GM21360 (cell line): Measurements from ENCODE around the gene GPRASP3.
"Not testable (repeated sequence)": the region's sequence is repeated elsewhere in the genome, so short reads cannot be mapped to it uniquely, and the experiment has no call there.

ENCODE experiments used
- ATAC-seq: cut with Tn5 transposase; IDR thresholded peaks from one replicate; pipeline ENCODE4 v1.9.1; 2021; ENCODE audit warnings: mild to moderate bottlenecking, moderate library complexity; ENCODE audit not compliant: unreplicated experiment

GPRASP3 gene, protein sequence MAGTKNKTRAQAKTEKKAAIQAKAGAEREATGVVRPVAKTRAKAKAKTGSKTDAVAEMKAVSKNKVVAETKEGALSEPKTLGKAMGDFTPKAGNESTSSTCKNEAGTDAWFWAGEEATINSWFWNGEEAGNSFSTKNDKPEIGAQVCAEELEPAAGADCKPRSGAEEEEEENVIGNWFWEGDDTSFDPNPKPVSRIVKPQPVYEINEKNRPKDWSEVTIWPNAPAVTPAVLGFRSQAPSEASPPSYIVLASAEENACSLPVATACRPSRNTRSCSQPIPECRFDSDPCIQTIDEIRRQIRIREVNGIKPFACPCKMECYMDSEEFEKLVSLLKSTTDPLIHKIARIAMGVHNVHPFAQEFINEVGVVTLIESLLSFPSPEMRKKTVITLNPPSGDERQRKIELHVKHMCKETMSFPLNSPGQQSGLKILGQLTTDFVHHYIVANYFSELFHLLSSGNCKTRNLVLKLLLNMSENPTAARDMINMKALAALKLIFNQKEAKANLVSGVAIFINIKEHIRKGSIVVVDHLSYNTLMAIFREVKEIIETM

DNA sequence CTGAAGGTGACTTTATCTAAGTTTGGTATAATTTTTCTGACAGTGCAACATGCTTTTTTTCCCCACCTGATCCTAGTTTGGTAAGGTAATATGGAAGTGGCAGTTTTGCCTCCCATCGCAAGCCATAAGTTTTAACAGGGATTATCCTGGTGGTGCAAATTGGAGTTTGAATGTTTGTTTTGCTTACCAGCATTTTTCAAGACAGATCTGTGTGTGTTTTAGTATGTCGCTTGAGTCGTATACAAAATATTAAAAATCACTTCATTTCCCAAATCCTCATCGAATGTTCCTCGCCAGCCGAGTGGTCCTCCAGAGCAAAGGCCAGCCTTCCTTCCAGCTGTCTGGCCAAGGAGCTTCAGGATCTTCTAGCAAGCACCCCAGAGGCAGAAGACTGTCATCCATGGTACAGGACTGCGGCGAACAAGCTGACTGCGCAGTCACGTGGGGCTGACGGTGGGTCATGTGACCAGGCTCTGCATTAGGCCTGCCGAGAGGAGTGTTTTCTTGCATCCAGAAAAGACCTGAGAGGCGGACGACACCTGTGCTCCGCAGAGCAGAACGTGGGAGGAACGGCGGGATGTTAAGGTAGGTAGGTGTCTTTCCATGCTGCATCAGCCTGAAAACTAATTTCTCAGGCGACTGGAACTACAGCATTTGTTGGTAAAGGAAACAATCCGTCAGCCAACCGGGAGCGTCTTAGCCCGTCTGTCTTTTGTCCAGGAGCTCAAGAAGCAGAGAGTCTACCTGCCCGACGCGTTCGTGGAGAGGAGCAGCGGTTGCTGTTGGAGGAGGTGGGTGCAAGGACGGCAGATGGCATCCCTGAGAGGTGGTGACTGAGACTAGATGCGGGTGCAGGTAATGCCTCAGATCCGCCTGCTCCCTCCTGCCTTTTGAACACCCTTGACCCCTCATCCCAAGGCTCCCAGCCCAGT lies at the start of gene GPRASP3:
GPRASP3 (plus strand) TSS at position 507 of the 932 bp plus-strand sequence. CDS start 28,253 bp downstream, outside the sequence.
- peak; percentile 97 for ATAC-seq

- ATAC-seq: no peak
Measured at GRCh38 chrX:102672856-102673255, 47.7 kb upstream of the GPRASP3 start.

DNA sequence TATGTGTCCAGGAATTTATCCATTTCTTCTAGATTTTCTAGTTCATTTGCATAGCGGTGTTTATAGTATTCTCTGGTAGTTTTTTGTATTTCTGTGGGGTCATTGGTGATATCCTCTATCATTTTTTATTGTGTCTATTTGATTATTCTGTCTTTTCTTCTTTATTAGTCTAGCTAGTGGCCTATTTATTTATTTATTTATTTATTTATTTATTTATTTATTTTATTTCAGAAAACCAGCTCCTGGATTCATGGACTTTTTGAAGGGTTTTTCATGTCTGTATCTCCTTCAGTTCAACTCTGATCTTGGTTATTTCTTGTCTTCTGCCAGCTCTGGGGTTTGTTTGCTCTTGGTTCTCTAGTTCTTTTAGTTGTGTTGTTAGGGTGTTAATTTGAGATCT lies 43.1 kb upstream of the GPRASP3 start:
- not testable (repeated sequence) for ATAC-seq

GRCh38 chrX:102684772-102685520 lies 35.6 kb upstream of the GPRASP3 start:
- ATAC-seq: no peak

- no peak for ATAC-seq
Measured at GRCh38 chrX:102694749-102695148, 25.8 kb upstream of the GPRASP3 start.

GRCh38 chrX:102696306-102696705 lies 24.2 kb upstream of the GPRASP3 start:
- ATAC-seq: no peak

GRCh38 chrX:102697494-102697893 lies 23.0 kb upstream of the GPRASP3 start:
- no peak for ATAC-seq

DNA sequence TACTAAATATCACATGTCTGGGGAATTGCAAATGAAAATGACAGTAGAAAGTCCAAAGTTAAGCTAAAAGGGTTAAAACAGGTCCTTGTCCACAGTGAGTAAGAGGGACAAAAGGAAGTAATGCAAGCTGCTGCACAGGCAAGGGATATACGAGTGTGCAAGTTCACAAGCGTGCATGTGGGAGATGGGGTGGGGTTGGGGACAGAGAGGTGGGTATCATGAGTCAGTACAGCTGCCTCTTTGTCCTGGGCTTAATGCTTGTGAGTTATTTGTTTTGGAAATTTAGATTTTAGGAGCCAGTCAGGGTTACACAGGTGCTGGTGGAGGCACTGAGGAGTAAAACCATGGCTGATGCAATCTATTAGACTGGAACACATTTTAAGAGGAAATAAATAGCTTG lies 11.6 kb upstream of the GPRASP3 start:
- no peak for ATAC-seq

DNA sequence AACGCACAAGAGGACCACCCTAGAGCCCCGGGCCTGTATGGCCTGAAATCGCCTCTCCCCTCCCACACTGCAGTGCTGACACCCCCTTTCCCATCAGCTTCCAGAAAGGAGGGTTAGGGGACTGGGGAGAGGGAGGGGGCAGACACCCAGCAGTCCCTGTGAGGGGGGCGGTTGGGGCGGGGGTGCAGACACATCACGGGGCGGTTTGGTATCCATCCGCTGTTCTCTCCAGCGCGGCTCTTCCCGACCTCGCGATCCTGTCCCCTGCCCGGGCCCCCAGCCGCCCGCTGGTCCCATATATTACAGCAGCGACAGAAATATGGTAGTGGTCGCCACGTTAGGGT lies 8.7 kb upstream of the GPRASP3 start:
- no peak for ATAC-seq

- no peak for ATAC-seq
Measured at GRCh38 chrX:102712216-102712966, 8.2 kb upstream of the GPRASP3 start, which contains the start of gene GPRASP2. Gene GPRASP2, plus strand, starts transcription at chrX:102712448. Its CDS starts 2,422 bp downstream, at chrX:102714870.

DNA sequence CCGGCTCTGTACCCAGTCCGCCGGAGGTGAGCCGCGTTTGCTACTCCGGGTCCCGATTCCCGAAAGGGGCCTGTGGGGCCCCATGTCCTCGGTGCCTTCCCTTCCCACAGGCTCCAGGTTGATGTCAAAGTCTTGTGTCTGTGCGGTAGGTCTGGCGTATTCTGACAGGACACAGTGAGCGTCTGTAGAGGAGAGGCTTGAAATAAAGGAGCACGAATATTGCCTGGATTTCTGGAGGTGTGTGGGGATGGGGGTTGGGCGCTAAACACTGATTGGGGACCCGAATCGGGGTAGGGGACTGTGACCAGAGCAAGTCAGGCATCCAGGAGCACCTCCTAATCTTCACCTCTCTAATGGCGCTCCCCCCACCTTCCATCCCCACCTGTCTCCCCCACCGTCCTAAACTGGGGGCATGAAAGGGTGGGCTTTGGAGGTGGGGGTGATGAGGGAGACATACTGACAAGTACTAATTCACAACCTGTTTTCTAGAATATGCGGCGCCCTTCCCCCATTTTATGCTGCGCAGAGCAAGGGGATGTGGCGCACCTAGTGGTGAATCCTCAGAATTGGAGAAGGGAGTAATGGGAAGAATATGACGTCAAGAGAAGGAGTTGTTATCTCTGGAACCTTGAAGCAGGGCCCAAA lies 7.4 kb upstream of the GPRASP3 start:
- no peak for ATAC-seq

DNA sequence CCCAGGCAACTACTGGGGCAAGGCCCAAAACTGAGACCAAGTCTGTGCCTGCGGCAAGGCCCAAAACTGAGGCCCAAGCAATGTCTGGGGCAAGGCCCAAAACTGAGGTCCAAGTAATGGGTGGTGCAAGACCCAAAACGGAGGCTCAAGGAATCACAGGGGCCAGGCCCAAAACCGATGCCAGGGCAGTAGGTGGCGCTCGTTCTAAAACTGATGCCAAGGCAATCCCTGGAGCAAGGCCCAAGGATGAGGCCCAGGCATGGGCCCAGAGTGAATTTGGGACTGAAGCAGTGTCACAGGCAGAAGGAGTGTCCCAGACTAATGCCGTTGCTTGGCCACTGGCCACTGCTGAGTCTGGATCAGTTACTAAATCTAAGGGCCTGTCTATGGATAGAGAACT lies 5.5 kb upstream of the GPRASP3 start:
- ATAC-seq: no peak

- ATAC-seq: no peak
Measured at GRCh38 chrX:102715967-102716366, 4.6 kb upstream of the GPRASP3 start.

GRCh38 chrX:102721169-102721506 lies 595 bp downstream of the GPRASP3 start:
- ATAC-seq: peak; percentile 9

GRCh38 chrX:102723456-102723855 lies 2.9 kb downstream of the GPRASP3 start:
- ATAC-seq: no peak

DNA sequence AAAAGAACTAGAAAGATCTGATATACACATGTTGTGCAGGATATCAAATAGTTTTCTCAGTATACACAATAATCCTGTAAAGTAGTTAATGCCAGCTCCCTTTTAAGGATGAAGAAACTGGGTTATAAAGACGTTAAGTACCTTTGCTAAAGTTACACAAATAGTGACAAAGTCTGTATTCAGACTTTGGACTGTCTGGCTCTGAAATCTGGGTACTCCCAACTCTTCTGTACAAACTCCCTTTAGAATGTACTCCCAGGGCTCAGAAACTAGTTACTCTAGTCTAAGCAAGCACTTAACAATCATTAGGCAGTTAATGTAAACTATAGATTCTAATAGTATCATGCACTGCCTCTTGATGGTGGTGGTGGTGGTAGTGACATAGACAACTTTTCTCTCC lies 7.2 kb downstream of the GPRASP3 start:
- no peak for ATAC-seq

DNA sequence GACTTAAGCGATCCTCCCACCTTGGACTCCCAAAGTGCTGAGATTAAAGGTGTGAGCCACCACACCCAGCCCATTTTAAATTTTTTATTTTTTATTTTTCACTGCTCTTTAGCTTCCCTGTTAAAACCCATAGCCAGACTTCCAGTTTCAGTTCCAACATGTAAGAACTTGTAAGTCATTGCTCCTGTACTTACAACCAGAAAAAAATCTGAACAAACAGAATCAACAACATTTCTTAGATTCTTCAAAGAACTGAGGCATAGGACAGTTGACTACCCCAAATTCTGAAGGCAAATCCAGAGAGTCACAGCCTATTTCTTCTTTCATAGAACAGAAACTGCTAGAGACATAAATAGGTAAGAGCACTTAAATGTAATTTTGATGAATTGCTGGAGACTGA lies 8.1 kb downstream of the GPRASP3 start:
- no peak for ATAC-seq

DNA sequence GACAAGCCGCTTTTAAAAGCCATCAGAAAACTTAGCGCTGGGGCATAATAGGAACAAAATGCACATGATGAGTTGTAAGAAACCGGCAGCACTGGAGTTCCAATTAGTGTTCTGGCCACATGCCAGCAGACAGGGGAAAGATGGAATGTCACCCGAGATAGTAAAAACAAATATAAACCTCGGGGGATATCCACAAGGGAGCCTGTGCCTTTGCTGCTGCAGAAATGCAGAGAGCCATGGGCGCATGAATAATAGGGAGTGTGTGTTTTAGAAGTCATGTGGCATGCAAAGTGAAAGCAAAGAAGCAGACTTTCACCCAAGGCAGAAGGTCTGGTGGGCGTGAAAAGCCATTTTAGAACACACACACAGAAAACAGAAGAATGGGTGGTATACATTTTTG lies 19.1 kb downstream of the GPRASP3 start:
- no peak for ATAC-seq

GRCh38 chrX:102744307-102744706 lies 23.8 kb downstream of the GPRASP3 start:
- no peak for ATAC-seq

DNA sequence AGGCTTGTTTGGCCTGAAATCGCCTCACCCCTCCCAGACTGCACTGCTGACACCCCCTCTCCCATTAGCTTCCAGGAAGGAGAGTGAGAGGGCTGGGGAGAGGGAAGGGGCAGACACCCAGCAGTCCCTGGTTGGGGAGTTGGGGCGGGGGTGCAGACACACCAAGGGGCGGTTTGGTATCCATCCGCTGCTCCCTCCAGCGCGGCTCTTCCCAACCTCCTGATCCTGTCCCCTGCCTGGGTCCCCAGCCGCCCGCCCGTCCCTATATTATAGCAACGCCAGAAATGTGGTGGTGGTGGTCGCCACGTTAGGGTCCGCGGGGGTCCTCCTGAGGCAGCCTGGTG lies 24.9 kb downstream of the GPRASP3 start:
- no peak for ATAC-seq
